Glomerular visceral epithelial cell (primary cell): ENCODE data around the gene SPAG9.

Experiments
- DNase-seq: peaks from one replicate; pipeline ENCODE4 v3.0.0-alpha.2; 2016; ENCODE audit errors: extremely low spot score

The SPAG9 gene

DNA sequence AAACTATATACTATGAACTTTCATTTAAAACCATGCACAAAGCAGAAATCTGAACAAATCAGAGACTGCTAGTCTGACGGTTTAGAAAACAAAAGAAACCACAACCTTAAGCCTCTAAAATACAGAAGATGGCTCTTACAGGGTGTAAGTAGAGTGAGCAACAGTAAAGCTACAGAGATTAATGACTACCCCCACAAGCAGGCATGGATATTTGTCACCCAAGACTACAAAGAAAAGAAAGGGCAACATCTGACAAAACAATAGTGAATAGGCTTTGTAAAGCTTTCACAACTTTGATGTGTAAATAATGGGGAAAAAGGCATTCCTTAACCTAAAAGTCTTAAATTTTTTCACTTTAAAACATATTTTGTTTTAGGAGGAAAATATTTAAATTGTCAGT is 75.0 kb downstream of the SPAG9 start:
- no peak for DNase-seq

DNA sequence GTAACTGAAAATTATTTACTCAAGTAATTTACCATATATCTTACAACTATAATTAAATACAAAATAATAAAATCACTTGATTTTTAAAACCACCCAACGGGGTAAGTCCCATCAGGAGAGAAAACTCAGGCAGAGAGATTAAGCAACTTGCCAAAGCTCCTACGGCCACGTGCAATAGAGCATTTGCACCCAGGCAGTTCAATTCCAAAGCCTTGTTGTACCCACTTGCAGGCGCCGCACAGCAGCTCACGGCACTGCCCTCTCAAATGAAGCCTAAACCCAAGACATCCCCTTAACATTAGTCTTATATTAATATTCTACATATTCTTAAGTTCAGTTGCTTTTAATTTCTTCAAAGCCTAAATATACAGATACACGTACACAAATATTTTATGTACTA is 75.7 kb downstream of the SPAG9 start:
- no peak for DNase-seq

DNA sequence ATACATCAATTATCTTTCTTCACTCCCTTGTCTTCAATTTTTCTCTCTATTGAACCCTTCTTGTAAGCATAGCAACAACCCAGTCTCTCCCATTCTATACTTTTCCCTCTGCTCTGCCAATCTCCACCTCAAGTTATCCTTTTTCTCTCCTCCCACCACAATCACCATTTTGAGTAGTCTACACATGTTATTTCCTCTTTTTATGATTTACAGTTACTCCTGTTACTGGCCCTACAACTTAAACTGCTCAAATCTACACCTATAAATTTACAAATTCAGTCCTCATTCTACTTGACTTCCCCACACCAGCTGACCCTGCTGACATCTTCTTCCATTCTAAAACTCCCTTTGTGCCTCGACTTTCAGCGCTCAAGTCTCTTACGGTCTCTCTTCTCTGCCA is 84.6 kb downstream of the SPAG9 start:
- DNase-seq = no peak

DNA sequence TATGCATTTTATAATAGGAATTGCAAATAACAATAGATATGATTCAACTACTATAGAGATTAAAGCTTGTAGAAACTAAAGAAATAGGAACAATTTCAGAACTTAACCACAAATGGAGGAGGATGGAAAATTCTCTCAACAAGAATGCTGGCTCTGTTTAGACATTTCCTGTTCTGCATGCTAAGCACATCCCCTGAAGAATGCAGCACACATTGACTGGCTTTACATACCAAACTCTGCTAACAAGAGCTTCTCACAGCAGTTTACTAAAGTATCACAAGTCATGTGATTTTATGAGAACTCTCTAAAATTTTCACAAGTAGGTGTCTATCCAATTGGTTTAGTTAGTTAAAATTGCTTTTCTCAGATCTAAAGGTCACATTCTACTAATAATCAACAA is 85.2 kb downstream of the SPAG9 start:
- DNase-seq = no peak

DNA sequence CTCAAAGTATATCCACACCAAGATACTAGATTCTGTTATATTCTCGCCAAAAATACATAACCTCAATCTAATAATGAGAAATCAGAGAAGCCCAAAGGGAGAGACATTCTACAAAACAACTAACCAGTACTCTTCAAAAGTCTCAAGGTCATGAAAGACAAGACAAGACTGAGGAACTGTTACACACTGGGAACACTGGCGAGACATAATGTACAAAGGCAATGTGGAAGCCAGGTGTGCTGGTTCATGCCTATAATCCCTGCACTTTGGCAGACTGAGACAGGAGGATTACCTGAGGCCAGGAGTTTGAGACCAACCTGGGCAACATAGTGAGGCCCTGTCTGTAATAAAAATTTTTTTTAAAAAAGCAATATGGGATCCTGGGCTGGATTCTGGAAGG is 85.9 kb downstream of the SPAG9 start:
- DNase-seq = no peak

DNA sequence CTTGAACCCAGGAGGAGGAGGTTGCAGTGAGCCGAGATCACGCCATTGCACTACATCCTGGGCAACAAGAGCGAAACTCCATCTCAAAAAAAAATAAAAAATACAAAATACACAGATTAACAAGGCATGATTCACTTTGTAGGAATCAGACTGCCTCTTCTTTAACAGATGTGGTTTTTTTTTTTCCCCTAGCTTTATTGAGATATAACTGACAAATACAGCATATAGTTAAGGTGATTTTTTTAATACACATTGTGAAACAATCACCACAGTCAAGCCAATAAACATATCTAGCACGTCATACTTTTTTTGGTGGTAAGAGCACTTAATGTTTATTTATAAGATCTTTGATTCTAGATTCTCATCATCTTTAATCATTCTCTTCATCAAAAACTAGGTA is 87.8 kb downstream of the SPAG9 start:
- DNase-seq = no peak

DNA sequence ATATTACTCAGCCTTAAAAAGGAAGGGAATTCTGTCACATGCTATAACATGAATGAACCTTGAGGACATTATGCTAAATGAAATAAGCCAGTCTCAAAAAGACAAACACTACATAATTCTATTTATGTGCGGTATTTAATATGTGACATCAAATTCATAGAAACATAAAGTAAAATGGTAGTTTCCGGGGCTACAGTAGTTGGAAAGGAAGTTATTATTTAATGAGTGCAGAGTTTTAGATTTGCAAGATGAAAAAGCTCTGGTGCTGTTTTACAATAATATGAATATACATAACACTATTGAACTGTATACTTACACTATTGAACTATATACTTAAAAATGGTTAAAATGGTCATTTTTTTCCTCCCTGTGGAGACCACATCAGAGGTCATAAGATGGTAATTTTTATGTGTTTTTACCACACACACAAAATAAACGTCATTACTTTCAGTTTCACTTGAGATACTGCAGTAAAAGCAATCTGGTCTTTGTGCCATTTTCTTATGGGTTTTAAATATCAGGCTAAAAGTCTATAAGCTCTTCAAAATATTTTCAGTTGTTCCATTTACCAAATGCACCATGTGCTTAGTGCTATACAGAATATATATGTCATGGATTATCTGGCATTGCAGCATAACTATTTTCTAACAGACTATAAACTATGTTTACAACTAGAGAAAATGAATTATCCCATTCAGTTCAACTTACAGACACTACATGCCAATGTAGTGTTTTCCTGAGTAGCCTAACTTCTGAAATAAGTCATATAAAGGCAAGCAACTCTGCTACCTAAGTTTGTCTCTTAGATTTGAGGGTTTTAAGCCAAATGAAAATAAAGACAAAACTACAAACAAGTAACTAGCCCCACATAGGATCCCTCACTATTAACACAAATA is 90.9 kb downstream of the SPAG9 start:
- DNase-seq = peak; percentile 11

DNA sequence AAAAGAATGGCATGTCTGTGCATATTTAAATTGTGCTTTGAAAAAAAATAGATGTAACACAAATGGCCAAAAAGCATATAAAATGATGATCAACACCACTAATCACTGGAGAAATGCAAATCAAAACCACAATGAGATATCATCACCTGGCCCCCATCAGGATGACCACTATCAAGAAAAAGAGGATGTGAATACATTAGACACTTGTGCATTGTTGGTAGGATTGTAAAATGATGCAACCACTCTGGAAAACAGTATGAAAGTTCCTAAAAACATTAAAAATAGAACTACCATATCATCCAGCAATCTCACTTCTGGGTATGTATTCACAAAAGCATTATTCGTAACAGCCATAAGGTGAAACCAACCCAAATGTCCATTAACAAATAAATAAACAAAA is 91.5 kb downstream of the SPAG9 start:
- DNase-seq = no peak

DNA sequence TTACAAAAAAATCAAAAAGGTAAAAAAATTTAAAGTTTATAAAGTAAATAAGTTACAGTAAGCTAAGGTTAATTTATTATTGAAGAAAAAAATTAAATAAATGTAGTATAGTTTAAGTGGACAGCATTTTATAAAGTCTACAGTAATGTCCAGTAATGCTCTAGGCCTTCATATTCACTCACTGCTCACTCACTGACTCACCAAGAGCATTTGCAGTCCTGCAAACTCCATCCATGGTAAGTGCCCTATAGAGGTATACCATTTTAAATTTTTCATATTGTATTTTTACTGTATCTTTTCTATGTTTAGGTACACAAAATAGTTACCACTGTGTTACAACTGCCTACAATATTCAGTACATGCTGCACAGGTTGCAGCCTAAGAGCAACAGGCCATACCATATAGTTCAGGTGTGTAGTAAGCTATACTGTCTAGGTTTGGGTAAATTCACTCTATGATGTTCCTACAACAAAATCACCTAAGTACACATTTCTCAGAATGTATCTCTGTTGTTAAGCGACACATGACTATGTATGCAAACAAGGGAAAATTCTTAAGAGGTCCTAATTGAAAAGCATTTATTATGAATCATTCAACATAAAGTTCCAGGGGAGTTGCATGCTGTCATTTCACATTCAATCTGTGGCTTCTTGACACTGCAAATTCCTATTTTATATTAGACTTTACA is 92.3 kb downstream of the SPAG9 start:
- DNase-seq = no peak

DNA sequence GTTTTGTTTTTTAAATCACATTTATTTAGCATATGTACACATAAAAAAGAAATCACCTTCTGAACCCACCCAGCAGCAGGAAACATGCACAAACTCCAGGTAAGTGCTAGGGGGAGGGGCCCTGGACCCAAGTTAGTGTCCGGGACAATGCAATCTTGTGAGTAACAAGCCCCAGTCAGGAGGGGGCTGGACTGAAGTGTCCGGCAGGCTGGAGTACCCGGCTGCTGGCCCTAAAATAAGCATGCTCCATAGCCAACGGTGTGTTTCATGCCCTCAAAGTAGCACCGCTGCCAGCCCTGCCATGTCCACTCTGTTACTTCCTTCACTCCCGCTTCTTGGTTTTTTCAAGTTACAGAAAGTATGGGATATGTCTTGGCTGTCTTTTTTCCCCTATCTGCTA is 102.1 kb downstream of the SPAG9 start:
- DNase-seq = no peak

DNA sequence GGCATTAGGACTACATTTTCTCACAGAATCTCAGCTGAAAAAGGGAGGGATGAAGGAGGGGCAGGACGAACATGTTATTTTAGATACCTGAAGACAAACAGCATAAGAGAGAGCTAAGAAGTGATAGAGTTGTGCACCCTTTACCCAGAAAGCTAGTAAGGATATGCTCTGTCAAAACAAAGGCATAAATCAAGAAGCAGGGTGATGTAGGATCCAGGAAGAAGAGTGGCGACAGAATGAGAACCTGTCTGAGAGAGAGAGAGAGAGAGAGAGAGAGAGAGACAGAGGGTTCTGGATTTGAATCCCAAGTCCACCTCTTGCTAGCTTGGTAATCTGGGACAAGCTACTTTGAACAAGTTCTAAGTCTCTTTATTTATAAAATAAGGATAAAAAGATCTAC is 103.4 kb downstream of the SPAG9 start:
- no peak for DNase-seq

DNA sequence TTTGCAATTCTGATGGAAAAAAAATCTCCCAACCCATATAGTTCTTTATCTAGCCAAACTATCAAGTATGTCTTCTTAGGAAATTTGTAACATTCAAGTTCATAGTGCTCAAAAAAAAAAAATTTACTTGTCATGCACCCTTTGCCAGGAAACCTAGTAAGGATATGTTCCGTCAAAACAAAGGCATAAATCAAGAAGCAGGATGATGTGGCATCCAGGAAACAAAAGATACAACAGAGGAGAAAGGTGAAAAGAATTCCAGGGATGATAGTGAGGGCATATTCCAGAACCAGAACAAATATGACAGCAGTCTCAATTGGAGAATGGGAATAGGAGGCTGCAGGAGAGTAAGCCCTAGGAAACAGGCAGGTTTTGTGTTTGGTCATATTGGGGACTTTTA is 104.6 kb downstream of the SPAG9 start:
- no peak for DNase-seq

DNA sequence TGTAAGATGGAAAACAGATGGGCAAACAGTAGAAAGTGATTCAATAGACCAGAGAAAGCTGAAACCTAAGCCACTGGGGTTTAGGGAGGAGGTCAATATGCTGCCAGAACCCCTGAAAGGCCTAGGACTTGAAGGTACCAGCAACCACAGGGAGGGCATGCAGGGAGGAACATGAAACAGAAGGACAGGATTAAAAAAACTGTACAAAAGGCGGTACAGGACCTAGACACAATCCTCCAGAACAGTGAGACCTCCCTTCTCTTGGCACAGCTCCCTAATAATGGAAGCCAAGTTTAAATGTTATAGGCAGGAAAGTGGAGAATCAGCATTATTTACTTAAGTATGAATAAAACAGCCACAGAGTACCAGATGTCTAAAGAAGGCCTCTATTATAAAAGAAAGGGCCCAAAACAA is 105.5 kb downstream of the SPAG9 start:
- no peak for DNase-seq

DNA sequence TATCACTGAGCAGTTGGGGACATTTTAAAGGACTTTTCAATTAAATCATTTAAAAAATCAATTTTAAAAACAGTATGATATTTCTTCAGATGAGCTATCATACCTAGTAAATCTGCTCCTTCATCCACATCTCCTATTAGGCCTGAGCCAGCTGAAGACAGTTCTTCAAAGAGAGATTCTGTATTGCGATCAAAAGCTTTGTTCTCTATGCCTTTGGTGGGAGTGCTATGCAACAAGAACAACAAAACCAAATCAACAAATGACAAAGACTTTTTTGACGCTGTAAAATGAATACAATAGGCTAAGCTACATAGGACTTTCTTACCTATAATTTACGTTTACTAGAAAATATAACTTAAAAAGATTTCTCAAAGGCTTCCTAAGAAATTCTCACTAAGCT is 106.5 kb downstream of the SPAG9 start:
- DNase-seq = no peak

DNA sequence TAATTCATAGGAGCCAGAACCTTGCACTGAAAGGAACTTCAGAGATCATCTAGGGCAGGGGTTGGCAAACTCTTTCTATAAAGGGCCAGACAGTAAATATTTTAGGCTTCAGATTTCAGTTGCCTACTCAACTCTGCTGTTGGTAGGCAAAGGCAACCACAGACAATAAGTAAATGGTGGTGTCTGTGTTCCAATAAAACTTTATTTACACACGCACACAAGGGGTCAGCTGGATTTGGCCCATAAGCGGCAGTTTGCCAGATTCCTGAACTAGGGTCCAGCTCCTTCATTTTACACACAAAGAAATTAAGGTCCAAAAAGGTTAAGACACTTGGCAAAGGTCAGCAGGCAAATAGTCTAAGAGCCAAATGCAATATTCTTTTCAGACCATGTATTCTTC is 107.3 kb downstream of the SPAG9 start:
- no peak for DNase-seq

DNA sequence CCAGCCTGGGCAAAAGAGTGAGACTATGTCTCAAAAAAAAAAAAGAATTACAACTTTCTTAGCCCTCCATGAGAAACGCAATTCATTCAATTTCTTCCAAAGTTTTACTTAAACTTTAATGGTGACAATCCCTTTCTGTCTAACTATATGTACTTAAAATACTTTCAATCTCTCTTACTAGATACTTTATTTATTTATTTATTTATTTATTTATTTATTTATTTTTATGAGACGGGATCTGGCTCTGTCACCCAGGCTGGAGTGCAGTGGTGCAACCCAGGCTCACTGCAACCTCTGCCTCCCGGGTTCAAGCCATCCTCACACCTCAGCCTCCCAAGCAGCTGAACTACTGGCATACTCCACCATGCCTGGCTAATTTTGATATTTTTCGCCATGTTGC is 108.1 kb downstream of the SPAG9 start:
- no peak for DNase-seq

DNA sequence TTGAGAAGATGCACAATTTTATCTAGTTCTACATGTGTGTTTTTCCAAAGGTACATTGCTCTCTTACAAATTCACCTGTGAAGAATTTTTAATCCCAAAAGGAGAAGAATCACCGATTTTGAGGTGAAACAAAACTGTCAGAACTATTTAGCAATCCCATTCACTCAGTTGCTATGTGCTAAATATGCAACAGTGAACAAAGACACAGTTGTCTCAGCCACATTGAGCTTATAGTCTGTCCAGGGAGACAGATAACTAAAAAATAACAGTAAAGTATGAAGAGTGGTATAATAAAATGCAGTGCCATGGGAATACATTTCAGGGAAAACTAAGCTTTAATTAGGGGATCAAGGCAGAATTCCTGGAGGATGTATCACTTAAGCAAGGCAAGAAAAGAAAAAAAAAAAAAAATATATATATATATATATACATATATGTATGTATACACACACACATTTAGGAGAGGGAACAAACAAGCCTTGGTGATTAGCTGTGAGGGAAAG is 110.4 kb downstream of the SPAG9 start:
- DNase-seq = no peak

DNA sequence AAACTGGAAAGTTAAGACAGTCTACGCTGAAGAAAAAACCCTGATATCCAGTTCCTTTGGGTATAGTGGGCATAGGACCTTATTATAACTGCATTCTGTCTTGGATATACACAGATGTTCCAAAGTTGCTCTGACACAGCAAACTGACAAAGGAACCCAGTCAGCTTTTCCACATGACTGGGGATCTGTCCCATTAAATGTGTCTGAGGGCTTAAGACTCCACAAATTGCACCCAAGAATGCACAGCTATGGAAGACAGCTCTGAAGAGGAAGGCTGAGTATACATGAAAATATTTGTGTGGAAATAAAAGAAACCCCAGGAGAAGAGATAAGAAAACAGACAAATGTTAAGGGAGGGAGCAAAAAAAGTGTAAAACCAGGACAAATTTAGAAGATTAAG is 114.1 kb downstream of the SPAG9 start:
- DNase-seq = no peak

DNA sequence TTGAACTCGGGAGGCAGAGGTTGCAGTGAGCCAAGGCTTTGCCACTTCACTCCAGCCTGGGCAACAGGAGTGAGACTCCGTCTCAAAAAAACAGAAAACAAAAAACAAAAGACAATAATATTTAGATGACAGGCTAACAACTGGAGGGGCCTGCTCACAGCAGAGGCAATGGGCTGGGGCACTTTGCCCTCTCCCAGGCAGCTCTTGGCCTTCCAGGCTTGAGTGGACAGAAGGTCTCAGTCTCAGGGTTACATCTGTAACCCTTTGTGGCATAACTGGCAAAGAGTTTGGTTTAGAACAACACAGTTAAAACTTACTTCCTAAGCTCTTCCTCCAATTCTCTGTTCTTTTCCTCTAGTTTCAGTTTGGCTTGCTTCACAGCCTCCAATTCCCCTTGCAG is 114.9 kb downstream of the SPAG9 start:
- no peak for DNase-seq

DNA sequence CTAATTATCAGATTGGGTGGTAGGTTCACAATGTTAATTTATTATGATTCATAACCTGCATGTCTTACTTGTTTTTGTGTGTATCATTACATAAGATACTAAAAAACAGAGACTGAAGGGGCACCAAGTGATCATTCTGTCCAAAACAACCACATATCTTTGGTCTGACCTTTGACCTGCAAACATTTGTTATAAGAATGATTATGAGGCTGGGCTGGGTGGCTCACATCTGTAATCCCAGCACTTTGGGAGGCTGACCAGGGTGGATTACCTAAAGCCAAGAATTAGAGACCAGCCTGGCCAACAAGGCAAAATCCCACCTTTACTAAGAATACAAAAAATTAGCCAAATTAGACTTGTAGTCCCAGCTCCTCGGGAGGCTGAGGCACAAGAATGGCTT is 116.4 kb downstream of the SPAG9 start:
- DNase-seq = no peak

DNA sequence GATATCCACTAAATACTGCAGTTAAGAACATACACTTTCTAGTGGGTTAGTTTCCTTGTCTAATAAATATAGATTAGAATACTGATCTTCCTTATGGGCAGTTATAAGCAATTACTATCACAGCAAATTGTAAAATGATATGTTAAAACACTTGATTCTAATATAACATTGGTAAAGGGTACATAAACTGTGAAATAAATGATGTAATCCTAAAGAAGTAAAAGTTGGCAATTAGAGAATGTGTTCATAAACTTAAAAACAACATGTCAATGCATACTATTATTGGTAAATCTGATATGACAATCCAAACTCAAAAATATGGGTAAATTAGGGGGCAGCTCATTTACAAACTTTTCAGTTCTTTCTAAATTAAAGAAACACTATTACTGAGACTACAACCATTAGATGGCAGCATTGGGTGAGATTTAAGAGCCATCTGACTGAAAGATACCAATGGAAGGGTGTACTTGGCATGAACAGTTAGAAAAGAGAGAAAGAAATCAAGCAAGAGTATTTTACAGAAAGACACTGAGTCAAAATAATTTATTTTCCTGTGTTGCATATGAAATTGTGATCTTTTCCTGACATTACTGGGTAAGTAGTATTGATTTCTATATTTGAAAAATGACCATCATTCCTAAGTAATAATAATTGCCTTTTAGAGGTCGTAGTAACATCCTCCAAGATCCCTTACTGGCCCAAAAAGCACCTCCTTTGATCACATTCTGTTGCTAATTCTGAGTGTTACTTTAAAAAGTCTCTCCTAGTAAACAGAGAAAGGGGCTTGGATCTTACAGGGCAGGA is 119.6 kb downstream of the SPAG9 start:
- DNase-seq = peak; percentile 69

DNA sequence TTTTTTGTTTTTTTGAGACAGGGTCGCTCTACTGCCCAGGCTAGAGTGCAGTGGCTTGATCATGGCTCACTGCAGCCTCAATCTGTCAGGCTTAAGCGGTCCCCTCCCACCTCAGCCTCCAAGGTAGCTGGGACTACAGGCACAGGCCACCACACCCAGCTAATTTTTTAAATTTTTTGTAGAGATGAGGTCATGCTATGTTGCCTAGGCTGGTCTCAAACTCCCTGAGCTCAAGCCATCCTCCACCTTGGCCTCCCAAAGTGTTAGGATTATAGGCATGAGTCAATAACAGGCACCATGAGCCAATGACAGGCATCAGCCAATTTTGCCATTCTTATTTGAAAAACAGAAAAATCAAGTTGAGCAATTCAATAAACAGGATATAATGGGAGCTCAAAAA is 125.0 kb downstream of the SPAG9 start:
- no peak for DNase-seq
